WTC11 (cell line): ENCODE measurements around the gene ATP2C1. TPM values are rescaled to one million over a fixed set of nuclear protein-coding genes. Genes with fewer than 3 reads are reported as not detected.
A peak's percentile ranks its signal among the peaks of the same experiment; 100 is the strongest.

Experiments used
- CREB1 ChIP-seq: sonication (generic); formaldehyde crosslinking; IDR thresholded peaks from 2 replicates; pipeline ENCODE4 v1.8.0; 2023; ENCODE audit warnings: mild to moderate bottlenecking, missing genetic modification reagents
- ELF4 ChIP-seq: sonication (generic); formaldehyde crosslinking; IDR thresholded peaks from 2 replicates; pipeline ENCODE4 v1.8.1; 2022; ENCODE audit warnings: low read depth, mild to moderate bottlenecking, moderate library complexity, missing genetic modification reagents
- ESRRA ChIP-seq: sonication (generic); formaldehyde crosslinking; IDR thresholded peaks from 2 replicates; pipeline ENCODE4 v1.8.1; 2022; ENCODE audit warnings: mild to moderate bottlenecking, missing genetic modification reagents, borderline replicate concordance
- FOXJ3 ChIP-seq: sonication (generic); formaldehyde crosslinking; IDR thresholded peaks from 2 replicates; pipeline ENCODE4 v1.9.0; 2021; ENCODE audit warnings: missing genetic modification reagents, mild to moderate bottlenecking, borderline replicate concordance
- FOXP1 ChIP-seq: sonication (generic); formaldehyde crosslinking; IDR thresholded peaks from 2 replicates; pipeline ENCODE4 v1.8.0; 2022; ENCODE audit warnings: missing genetic modification reagents, mild to moderate bottlenecking, moderate library complexity, borderline replicate concordance
- HMGA2 ChIP-seq: fragments of 250-450 bp; sonication (Bioruptor Pico); IDR thresholded peaks from 2 replicates; pipeline ENCODE4 v1.4.0; 2021; ENCODE audit warnings: mild to moderate bottlenecking, moderate library complexity
- IRF2 ChIP-seq: sonication (generic); formaldehyde crosslinking; IDR thresholded peaks from 2 replicates; pipeline ENCODE4 v1.8.0; 2022; ENCODE audit warnings: low read depth, missing genetic modification reagents, borderline replicate concordance
- MYBL2 ChIP-seq: sonication (generic); formaldehyde crosslinking; IDR thresholded peaks from 2 replicates; pipeline ENCODE4 v1.8.1; 2023; ENCODE audit warnings: mild to moderate bottlenecking, moderate library complexity, missing genetic modification reagents
- SP1 ChIP-seq: sonication (generic); formaldehyde crosslinking; conservative IDR thresholded peaks from 2 replicates; pipeline ENCODE4 v1.8.1; 2022; ENCODE audit warnings: missing genetic modification reagents
- TCF7 ChIP-seq: sonication (generic); formaldehyde crosslinking; IDR thresholded peaks from 2 replicates; pipeline ENCODE4 v1.8.0; 2022; ENCODE audit warnings: mild to moderate bottlenecking, low read depth, missing genetic modification reagents, moderate library complexity
- ZBTB21 ChIP-seq: sonication (generic); formaldehyde crosslinking; IDR thresholded peaks from 2 replicates; pipeline ENCODE4 v1.8.1; 2023; ENCODE audit warnings: mild to moderate bottlenecking, missing genetic modification reagents, borderline replicate concordance
- ZNF121 ChIP-seq: sonication (generic); formaldehyde crosslinking; IDR thresholded peaks from 2 replicates; pipeline ENCODE4 v1.8.0; 2023; ENCODE audit warnings: missing genetic modification reagents
- ZNF232 ChIP-seq: sonication (generic); formaldehyde crosslinking; IDR thresholded peaks from 2 replicates; pipeline ENCODE4 v1.8.0; 2022; ENCODE audit warnings: mild to moderate bottlenecking, missing genetic modification reagents
- ZNF416 ChIP-seq: fragments of 250-450 bp; sonication (Bioruptor Pico); IDR thresholded peaks from 2 replicates; pipeline ENCODE4 v1.9.0; 2021; ENCODE audit warnings: mild to moderate bottlenecking, inconsistent platforms
- total RNA-seq: library from RNA; stranded (reverse); gene quantifications from 3 replicates; pipeline ENCODE4 v1.2.3, GENCODE V29; 2021
- TF ChIP-seq, protein P1 (sequence below): sonication (generic); formaldehyde crosslinking; IDR thresholded peaks from 2 replicates; pipeline ENCODE4 v1.8.1; 2022; ENCODE audit warnings: mild to moderate bottlenecking, missing genetic modification reagents, moderate library complexity, borderline replicate concordance
- TF ChIP-seq, protein P2 (sequence below): sonication (generic); formaldehyde crosslinking; IDR thresholded peaks from 2 replicates; pipeline ENCODE4 v1.8.1; 2022; ENCODE audit warnings: low read depth, missing genetic modification reagents, borderline replicate concordance
- TF ChIP-seq, protein P3 (sequence below): fragments of 250-450 bp; sonication (Bioruptor Pico); IDR thresholded peaks from 2 replicates; pipeline ENCODE4 v2.1.2; 2022; ENCODE audit warnings: mild to moderate bottlenecking, moderate library complexity
- TF ChIP-seq, protein P4 (sequence below): sonication (generic); formaldehyde crosslinking; IDR thresholded peaks from 2 replicates; pipeline ENCODE4 v1.8.1; 2023; ENCODE audit warnings: mild to moderate bottlenecking, missing genetic modification reagents
- TF ChIP-seq, protein P5 (sequence below): sonication (generic); formaldehyde crosslinking; IDR thresholded peaks from 2 replicates; pipeline ENCODE4 v1.8.1; 2022; ENCODE audit warnings: mild to moderate bottlenecking, moderate library complexity, missing genetic modification reagents
- TF ChIP-seq, protein P6 (sequence below): sonication (generic); formaldehyde crosslinking; IDR thresholded peaks from 2 replicates; pipeline ENCODE4 v1.8.1; 2023; ENCODE audit warnings: mild to moderate bottlenecking, moderate library complexity, missing genetic modification reagents
- TF ChIP-seq, protein P7 (sequence below): sonication (generic); formaldehyde crosslinking; IDR thresholded peaks from 2 replicates; pipeline ENCODE4 v1.8.0; 2022; ENCODE audit warnings: mild to moderate bottlenecking, missing genetic modification reagents
- TF ChIP-seq, protein P8 (sequence below): fragments of 250-450 bp; sonication (Bioruptor Pico); IDR thresholded peaks from 2 replicates; pipeline ENCODE4 v1.9.0; 2021; ENCODE audit warnings: mild to moderate bottlenecking
- TF ChIP-seq, protein P9 (sequence below): sonication (generic); formaldehyde crosslinking; IDR thresholded peaks from 2 replicates; pipeline ENCODE4 v1.8.0; 2022; ENCODE audit warnings: mild to moderate bottlenecking, missing genetic modification reagents
- TF ChIP-seq, protein P10 (sequence below): sonication (generic); formaldehyde crosslinking; IDR thresholded peaks from 2 replicates; pipeline ENCODE4 v1.8.0; 2022; ENCODE audit warnings: mild to moderate bottlenecking, missing genetic modification reagents

Gene ATP2C1
- total RNA-seq, 1 experiment from 2014 or later: 62.5 TPM

DNA sequence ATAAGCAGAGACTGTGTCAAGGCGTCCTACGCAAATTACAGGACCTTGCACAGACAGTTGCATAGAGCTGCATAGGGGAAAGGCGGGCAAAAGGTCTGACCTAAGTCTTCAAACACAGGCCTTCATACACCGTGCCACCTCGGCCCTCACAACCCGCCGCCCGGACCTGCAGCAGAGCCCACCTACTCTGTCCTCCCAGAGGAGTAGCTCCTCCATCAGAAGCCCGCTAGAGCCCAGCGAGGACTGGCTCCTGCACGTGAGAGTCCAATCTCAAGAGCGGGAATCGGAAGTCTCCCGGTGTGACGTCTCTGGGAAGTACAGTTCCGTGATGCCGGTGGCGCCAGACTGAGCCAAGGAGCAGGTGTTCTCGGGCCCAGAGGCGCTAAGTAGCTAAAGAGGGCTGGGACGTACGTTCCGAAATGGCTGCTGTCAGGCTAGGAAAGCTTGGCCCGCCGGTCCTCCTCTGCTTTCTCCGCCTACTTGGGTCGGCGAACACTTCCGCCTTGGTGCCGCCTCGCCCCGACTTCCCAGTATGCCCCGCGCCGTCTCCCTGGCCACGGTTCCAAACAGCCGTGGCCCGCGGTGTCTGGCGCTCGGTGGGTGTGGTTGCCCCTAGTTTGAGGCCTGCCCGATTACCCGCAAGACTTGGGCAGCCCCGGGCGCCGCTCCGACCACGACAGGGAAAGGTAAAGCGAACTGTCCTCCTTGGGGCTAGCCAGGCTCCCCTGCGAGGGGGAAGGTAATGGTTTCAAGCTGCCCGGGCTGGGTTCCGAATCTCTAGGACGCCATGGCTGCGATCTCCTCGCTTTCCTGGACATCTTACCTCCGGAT is 132.7 kb downstream of the ATP2C1 start, which contains the start of the genes ASTE1 and NEK11 (continued):
- TF ChIP-seq, protein P1, sequence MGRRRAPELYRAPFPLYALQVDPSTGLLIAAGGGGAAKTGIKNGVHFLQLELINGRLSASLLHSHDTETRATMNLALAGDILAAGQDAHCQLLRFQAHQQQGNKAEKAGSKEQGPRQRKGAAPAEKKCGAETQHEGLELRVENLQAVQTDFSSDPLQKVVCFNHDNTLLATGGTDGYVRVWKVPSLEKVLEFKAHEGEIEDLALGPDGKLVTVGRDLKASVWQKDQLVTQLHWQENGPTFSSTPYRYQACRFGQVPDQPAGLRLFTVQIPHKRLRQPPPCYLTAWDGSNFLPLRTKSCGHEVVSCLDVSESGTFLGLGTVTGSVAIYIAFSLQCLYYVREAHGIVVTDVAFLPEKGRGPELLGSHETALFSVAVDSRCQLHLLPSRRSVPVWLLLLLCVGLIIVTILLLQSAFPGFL: no peak
- no peak for TF ChIP-seq HMGA2 (CRISPR knock-in tag)
- TF ChIP-seq, protein P2, sequence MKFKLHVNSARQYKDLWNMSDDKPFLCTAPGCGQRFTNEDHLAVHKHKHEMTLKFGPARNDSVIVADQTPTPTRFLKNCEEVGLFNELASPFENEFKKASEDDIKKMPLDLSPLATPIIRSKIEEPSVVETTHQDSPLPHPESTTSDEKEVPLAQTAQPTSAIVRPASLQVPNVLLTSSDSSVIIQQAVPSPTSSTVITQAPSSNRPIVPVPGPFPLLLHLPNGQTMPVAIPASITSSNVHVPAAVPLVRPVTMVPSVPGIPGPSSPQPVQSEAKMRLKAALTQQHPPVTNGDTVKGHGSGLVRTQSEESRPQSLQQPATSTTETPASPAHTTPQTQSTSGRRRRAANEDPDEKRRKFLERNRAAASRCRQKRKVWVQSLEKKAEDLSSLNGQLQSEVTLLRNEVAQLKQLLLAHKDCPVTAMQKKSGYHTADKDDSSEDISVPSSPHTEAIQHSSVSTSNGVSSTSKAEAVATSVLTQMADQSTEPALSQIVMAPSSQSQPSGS (CRISPR knock-in tag): no peak
- 0 out of 2 replicates have a peak, but pooled peaks have one; percentile 66 for TF ChIP-seq ZNF232 (CRISPR knock-in tag)
- no peak for TF ChIP-seq ESRRA (CRISPR knock-in tag)
- 0 out of 2 replicates have a peak, but pooled peaks have one; percentile 22 for TF ChIP-seq ZNF121 (CRISPR knock-in tag)
- TF ChIP-seq, protein P3, sequence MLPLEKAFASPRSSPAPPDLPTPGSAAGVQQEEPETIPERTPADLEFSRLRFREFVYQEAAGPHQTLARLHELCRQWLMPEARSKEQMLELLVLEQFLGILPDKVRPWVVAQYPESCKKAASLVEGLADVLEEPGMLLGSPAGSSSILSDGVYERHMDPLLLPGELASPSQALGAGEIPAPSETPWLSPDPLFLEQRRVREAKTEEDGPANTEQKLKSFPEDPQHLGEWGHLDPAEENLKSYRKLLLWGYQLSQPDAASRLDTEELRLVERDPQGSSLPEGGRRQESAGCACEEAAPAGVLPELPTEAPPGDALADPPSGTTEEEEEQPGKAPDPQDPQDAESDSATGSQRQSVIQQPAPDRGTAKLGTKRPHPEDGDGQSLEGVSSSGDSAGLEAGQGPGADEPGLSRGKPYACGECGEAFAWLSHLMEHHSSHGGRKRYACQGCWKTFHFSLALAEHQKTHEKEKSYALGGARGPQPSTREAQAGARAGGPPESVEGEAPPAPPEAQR (CRISPR knock-in tag): no peak
- TF ChIP-seq, protein P4, sequence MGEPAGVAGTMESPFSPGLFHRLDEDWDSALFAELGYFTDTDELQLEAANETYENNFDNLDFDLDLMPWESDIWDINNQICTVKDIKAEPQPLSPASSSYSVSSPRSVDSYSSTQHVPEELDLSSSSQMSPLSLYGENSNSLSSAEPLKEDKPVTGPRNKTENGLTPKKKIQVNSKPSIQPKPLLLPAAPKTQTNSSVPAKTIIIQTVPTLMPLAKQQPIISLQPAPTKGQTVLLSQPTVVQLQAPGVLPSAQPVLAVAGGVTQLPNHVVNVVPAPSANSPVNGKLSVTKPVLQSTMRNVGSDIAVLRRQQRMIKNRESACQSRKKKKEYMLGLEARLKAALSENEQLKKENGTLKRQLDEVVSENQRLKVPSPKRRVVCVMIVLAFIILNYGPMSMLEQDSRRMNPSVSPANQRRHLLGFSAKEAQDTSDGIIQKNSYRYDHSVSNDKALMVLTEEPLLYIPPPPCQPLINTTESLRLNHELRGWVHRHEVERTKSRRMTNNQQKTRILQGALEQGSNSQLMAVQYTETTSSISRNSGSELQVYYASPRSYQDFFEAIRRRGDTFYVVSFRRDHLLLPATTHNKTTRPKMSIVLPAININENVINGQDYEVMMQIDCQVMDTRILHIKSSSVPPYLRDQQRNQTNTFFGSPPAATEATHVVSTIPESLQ (CRISPR knock-in tag): no peak
- TF ChIP-seq FOXP1 (CRISPR knock-in tag): peak; percentile 86
- TF ChIP-seq CREB1 (CRISPR knock-in tag): 0 out of 2 replicates have a peak, but pooled peaks have one; percentile 64
- 0 out of 2 replicates have a peak, but pooled peaks have one; percentile 55 for TF ChIP-seq ZBTB21
- TF ChIP-seq, protein P5, sequence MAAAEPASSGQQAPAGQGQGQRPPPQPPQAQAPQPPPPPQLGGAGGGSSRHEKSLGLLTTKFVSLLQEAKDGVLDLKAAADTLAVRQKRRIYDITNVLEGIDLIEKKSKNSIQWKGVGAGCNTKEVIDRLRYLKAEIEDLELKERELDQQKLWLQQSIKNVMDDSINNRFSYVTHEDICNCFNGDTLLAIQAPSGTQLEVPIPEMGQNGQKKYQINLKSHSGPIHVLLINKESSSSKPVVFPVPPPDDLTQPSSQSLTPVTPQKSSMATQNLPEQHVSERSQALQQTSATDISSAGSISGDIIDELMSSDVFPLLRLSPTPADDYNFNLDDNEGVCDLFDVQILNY: peak; percentile 58; the same call in 1 of the 2 replicates
- no peak for TF ChIP-seq TCF7
- TF ChIP-seq, protein P6, sequence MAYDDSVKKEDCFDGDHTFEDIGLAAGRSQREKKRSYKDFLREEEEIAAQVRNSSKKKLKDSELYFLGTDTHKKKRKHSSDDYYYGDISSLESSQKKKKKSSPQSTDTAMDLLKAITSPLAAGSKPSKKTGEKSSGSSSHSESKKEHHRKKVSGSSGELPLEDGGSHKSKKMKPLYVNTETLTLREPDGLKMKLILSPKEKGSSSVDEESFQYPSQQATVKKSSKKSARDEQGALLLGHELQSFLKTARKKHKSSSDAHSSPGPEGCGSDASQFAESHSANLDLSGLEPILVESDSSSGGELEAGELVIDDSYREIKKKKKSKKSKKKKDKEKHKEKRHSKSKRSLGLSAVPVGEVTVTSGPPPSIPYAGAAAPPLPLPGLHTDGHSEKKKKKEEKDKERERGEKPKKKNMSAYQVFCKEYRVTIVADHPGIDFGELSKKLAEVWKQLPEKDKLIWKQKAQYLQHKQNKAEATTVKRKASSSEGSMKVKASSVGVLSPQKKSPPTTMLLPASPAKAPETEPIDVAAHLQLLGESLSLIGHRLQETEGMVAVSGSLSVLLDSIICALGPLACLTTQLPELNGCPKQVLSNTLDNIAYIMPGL (CRISPR knock-in tag): peak; percentile 67; the same call in 1 of the 2 replicates
- TF ChIP-seq, protein P7, sequence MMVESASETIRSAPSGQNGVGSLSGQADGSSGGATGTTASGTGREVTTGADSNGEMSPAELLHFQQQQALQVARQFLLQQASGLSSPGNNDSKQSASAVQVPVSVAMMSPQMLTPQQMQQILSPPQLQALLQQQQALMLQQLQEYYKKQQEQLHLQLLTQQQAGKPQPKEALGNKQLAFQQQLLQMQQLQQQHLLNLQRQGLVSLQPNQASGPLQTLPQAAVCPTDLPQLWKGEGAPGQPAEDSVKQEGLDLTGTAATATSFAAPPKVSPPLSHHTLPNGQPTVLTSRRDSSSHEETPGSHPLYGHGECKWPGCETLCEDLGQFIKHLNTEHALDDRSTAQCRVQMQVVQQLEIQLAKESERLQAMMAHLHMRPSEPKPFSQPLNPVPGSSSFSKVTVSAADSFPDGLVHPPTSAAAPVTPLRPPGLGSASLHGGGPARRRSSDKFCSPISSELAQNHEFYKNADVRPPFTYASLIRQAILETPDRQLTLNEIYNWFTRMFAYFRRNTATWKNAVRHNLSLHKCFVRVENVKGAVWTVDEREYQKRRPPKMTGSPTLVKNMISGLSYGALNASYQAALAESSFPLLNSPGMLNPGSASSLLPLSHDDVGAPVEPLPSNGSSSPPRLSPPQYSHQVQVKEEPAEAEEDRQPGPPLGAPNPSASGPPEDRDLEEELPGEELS (CRISPR knock-in tag): 0 out of 2 replicates have a peak, but pooled peaks have one; percentile 8
- TF ChIP-seq, protein P8, sequence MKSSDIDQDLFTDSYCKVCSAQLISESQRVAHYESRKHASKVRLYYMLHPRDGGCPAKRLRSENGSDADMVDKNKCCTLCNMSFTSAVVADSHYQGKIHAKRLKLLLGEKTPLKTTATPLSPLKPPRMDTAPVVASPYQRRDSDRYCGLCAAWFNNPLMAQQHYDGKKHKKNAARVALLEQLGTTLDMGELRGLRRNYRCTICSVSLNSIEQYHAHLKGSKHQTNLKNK: no peak
- TF ChIP-seq, protein P9, sequence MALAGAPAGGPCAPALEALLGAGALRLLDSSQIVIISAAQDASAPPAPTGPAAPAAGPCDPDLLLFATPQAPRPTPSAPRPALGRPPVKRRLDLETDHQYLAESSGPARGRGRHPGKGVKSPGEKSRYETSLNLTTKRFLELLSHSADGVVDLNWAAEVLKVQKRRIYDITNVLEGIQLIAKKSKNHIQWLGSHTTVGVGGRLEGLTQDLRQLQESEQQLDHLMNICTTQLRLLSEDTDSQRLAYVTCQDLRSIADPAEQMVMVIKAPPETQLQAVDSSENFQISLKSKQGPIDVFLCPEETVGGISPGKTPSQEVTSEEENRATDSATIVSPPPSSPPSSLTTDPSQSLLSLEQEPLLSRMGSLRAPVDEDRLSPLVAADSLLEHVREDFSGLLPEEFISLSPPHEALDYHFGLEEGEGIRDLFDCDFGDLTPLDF (CRISPR knock-in tag): 0 out of 2 replicates have a peak, but pooled peaks have one; percentile 49
- no peak for TF ChIP-seq ZNF416 (CRISPR knock-in tag)
- no peak for TF ChIP-seq IRF2 (CRISPR knock-in tag)
- no peak for TF ChIP-seq FOXJ3 (CRISPR knock-in tag)
- peak; percentile 45; the same call in 1 of the 2 replicates for TF ChIP-seq SP1 (CRISPR knock-in tag)
- TF ChIP-seq ELF4 (CRISPR knock-in tag): no peak
- TF ChIP-seq, protein P10, sequence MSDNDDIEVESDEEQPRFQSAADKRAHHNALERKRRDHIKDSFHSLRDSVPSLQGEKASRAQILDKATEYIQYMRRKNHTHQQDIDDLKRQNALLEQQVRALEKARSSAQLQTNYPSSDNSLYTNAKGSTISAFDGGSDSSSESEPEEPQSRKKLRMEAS (CRISPR knock-in tag): peak; percentile 91
- TF ChIP-seq MYBL2: peak; percentile 28; the same call in 1 of the 2 replicates
- TF ChIP-seq, all 79 proteins: peak for 23
